Measurements from ENCODE around the gene ACP4.

Gene ACP4

GRCh38 chr19:50835103-50835784, 45.0 kb downstream of the ACP4 start:
- Histone ChIP-seq H3K27me3 (ENCODE audit: control insufficient read depth, insufficient read depth, low read length) (peaks cover 7% of the 10 kb centered on the region), H3K4me3 (ENCODE audit: low read length) (peak overlapping the region; percentile 63), H3K4me1 (ENCODE audit: control insufficient read depth, insufficient read depth, low read length) (peaks cover 2% of the 10 kb centered on the region), H3K36me3 (ENCODE audit: control insufficient read depth, insufficient read depth, low read length) (no peaks in the 10 kb centered on the region), H3K27ac (ENCODE audit: low read depth, low read length) (no peak overlapping the region), H3K9ac (ENCODE audit: low read length) (peak overlapping the region; percentile 29)

- peaks cover 7% of the 10 kb centered on the region for H3K27me3 ChIP-seq (ENCODE audit: control insufficient read depth, insufficient read depth, low read length)
- peaks cover 2% of the 10 kb centered on the region for H3K4me1 ChIP-seq (ENCODE audit: control insufficient read depth, insufficient read depth, low read length)
- H3K36me3 ChIP-seq (ENCODE audit: control insufficient read depth, insufficient read depth, low read length): no peaks in the 10 kb centered on the region
- H3K27ac ChIP-seq (ENCODE audit: low read depth, low read length): no peak overlapping the region
- H3K4me3 ChIP-seq (ENCODE audit: low read length): peak overlapping the region; percentile 63
- H3K9ac ChIP-seq (ENCODE audit: low read length): peak overlapping the region; percentile 29
Measured at GRCh38 chr19:50835785-50836542, 45.7 kb downstream of the ACP4 start.

GRCh38 chr19:50836543-50837195, 46.5 kb downstream of the ACP4 start:
- Histone ChIP-seq H3K4me1 (ENCODE audit: control insufficient read depth, insufficient read depth, low read length) (peaks cover 2% of the 10 kb centered on the region), H3K9ac (ENCODE audit: low read length) (no peak overlapping the region), H3K36me3 (ENCODE audit: control insufficient read depth, insufficient read depth, low read length) (no peaks in the 10 kb centered on the region), H3K27me3 (ENCODE audit: control insufficient read depth, insufficient read depth, low read length) (peaks cover 7% of the 10 kb centered on the region), H3K4me3 (ENCODE audit: low read length) (no peak overlapping the region), H3K27ac (ENCODE audit: low read depth, low read length) (no peak overlapping the region)

- peaks cover 7% of the 10 kb centered on the region for H3K27me3 ChIP-seq (ENCODE audit: control insufficient read depth, insufficient read depth, low read length)
- H3K4me3 ChIP-seq (ENCODE audit: low read length): no peak overlapping the region
- no peak overlapping the region for H3K27ac ChIP-seq (ENCODE audit: low read depth, low read length)
- H3K4me1 ChIP-seq (ENCODE audit: control insufficient read depth, insufficient read depth, low read length): peaks cover 2% of the 10 kb centered on the region
- no peaks in the 10 kb centered on the region for H3K36me3 ChIP-seq (ENCODE audit: control insufficient read depth, insufficient read depth, low read length)
- no peak overlapping the region for H3K9ac ChIP-seq (ENCODE audit: low read length)
Measured at GRCh38 chr19:50837300-50837699, 47.1 kb downstream of the ACP4 start.

- Histone ChIP-seq H3K27ac (ENCODE audit: low read depth, low read length) (no peak overlapping the region), H3K4me1 (ENCODE audit: control insufficient read depth, insufficient read depth, low read length) (peaks cover 2% of the 10 kb centered on the region), H3K9ac (ENCODE audit: low read length) (no peak overlapping the region), H3K27me3 (ENCODE audit: control insufficient read depth, insufficient read depth, low read length) (peaks cover 7% of the 10 kb centered on the region), H3K36me3 (ENCODE audit: control insufficient read depth, insufficient read depth, low read length) (no peaks in the 10 kb centered on the region), H3K4me3 (ENCODE audit: low read length) (no peak overlapping the region)
Measured at GRCh38 chr19:50838239-50838638, 48.0 kb downstream of the ACP4 start.

GRCh38 chr19:50839712-50840655, 49.8 kb downstream of the ACP4 start:
- Histone ChIP-seq H3K27me3 (ENCODE audit: control insufficient read depth, insufficient read depth, low read length) (peaks cover 10% of the 10 kb centered on the region), H3K4me1 (ENCODE audit: control insufficient read depth, insufficient read depth, low read length) (peaks cover 2% of the 10 kb centered on the region), H3K27ac (ENCODE audit: low read depth, low read length) (no peak overlapping the region), H3K36me3 (ENCODE audit: control insufficient read depth, insufficient read depth, low read length) (no peaks in the 10 kb centered on the region), H3K9ac (ENCODE audit: low read length) (no peak overlapping the region), H3K4me3 (ENCODE audit: low read length) (no peak overlapping the region)

- Histone ChIP-seq H3K27me3 (ENCODE audit: control insufficient read depth, insufficient read depth, low read length) (peaks cover 4% of the 10 kb centered on the region), H3K9ac (ENCODE audit: low read length) (no peak overlapping the region), H3K4me3 (ENCODE audit: low read length) (no peak overlapping the region), H3K27ac (ENCODE audit: low read depth, low read length) (no peak overlapping the region), H3K4me1 (ENCODE audit: control insufficient read depth, insufficient read depth, low read length) (no peaks in the 10 kb centered on the region), H3K36me3 (ENCODE audit: control insufficient read depth, insufficient read depth, low read length) (no peaks in the 10 kb centered on the region)
Measured at GRCh38 chr19:50842130-50842529, 51.9 kb downstream of the ACP4 start.

- Histone ChIP-seq H3K4me1 (ENCODE audit: control insufficient read depth, insufficient read depth, low read length) (no peaks in the 10 kb centered on the region), H3K9ac (ENCODE audit: low read length) (no peak overlapping the region), H3K27ac (ENCODE audit: low read depth, low read length) (no peak overlapping the region)
Measured at GRCh38 chr19:50843205-50843604, 53.0 kb downstream of the ACP4 start.

GRCh38 chr19:50843701-50844221, 53.5 kb downstream of the ACP4 start:
- H3K36me3 ChIP-seq (ENCODE audit: control insufficient read depth, insufficient read depth, low read length): no peaks in the 10 kb centered on the region
- no peak overlapping the region for H3K27ac ChIP-seq (ENCODE audit: low read depth, low read length)

More at GRCh38 chr19:50843205-50843604, 53.0 kb downstream of the ACP4 start:
- Histone ChIP-seq H3K27me3 (ENCODE audit: control insufficient read depth, insufficient read depth, low read length) (peaks cover 4% of the 10 kb centered on the region), H3K36me3 (ENCODE audit: control insufficient read depth, insufficient read depth, low read length) (no peaks in the 10 kb centered on the region), H3K4me3 (ENCODE audit: low read length) (no peak overlapping the region)

GRCh38 chr19:50844296-50844935, 54.2 kb downstream of the ACP4 start:
- Histone ChIP-seq H3K4me3 (ENCODE audit: low read length) (no peak overlapping the region), H3K9ac (ENCODE audit: low read length) (no peak overlapping the region), H3K27ac (ENCODE audit: low read depth, low read length) (no peak overlapping the region), H3K4me1 (ENCODE audit: control insufficient read depth, insufficient read depth, low read length) (no peaks in the 10 kb centered on the region), H3K27me3 (ENCODE audit: control insufficient read depth, insufficient read depth, low read length) (peaks cover 4% of the 10 kb centered on the region), H3K36me3 (ENCODE audit: control insufficient read depth, insufficient read depth, low read length) (no peaks in the 10 kb centered on the region)

More at GRCh38 chr19:50843701-50844221, 53.5 kb downstream of the ACP4 start:
- Histone ChIP-seq H3K4me1 (ENCODE audit: control insufficient read depth, insufficient read depth, low read length) (no peaks in the 10 kb centered on the region), H3K4me3 (ENCODE audit: low read length) (no peak overlapping the region), H3K27me3 (ENCODE audit: control insufficient read depth, insufficient read depth, low read length) (peaks cover 4% of the 10 kb centered on the region), H3K9ac (ENCODE audit: low read length) (no peak overlapping the region)

Data from rectal smooth muscle tissue (tissue), 1 donor.